Activated B cell treated with CpG ODN at 0.5 μM for 24 hours (primary cell): ENCODE measurements around the gene ZNF282. TPM values are rescaled to one million over a fixed set of nuclear protein-coding genes. Genes with fewer than 3 reads are reported as not detected.

Experiments
- ATAC-seq: fragments of 200-7000 bp; cut with Tn5 transposase; one replicate; pipeline ENCODE4 v1.10.0; 2021; ENCODE audit warnings: low read depth, mild to moderate bottlenecking, moderate library complexity
- CTCF ChIA-PET: fragments of 350-600 bp; sonication (Branson Sonifier 250); formaldehyde crosslinking; loops from one replicate; lab custom pipeline; 2021; ENCODE audit warnings: antibody characterized with exemption; lab: Charles Lee
- POLR2A ChIA-PET: fragments of 350-600 bp; sonication (Branson Sonifier 250); formaldehyde crosslinking; loops from one replicate; lab custom pipeline; 2021; ENCODE audit warnings: antibody characterized with exemption; lab: Charles Lee
- DNase-seq: peaks from one replicate; pipeline ENCODE4 v3.0.0; 2022
- H3K27ac Mint-ChIP-seq: one replicate; pipeline ENCODE4 v1.8.0; 2020; ENCODE audit warnings: mixed read lengths
- H3K27me3 Mint-ChIP-seq: one replicate; pipeline ENCODE4 v1.8.0; 2021; ENCODE audit warnings: mixed read lengths
- H3K36me3 Mint-ChIP-seq: one replicate; pipeline ENCODE4 v1.8.0; 2021; ENCODE audit warnings: low read depth, mixed read lengths
- H3K4me1 Mint-ChIP-seq: one replicate; pipeline ENCODE4 v1.8.0; 2021; ENCODE audit warnings: mixed read lengths
- H3K4me3 Mint-ChIP-seq: one replicate; pipeline ENCODE4 v1.8.0; 2020; ENCODE audit warnings: mild to moderate bottlenecking, mixed read lengths
- H3K9me3 Mint-ChIP-seq: one replicate; pipeline ENCODE4 v1.8.0; 2020; ENCODE audit warnings: mixed read lengths
- intact Hi-C: fragments of 100-400 bp; cut with micrococcal nuclease; formaldehyde crosslinking; loops from one replicate; pipeline ENCODE4 v1.15.1; 2024
- total RNA-seq: library from RNA; stranded (reverse); gene quantifications from 2 replicates; pipeline ENCODE4 v1.2.3, GENCODE V29; 2022
- TF ChIP-seq, protein P1 (sequence below): fragments of 200-600 bp; IDR thresholded peaks from one replicate; pipeline ENCODE4 v1.8.0; 2022; ENCODE audit warnings: antibody characterized with exemption, mild to moderate bottlenecking

Gene ZNF282
- total RNA-seq, 1 donor from 2014 or later, result 21.7 TPM

DNA sequence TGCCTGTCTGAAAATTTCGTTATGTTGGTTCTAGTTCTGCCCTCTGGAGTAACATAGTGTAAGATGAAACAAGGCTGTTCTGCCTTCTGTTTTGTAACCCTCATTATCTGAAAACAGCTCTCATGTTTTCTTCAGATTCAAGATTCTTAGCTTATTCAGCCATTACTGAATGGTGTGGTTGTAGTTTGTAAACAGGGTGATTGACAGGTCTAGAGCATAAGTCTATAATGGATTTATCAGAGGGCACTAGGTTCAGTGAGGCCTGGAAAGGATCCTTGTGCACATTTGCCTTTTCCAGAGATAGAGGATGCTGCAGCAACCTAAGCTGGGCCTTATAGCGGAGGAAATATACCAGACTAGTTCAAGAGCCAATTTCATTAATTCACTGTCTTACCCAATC is 42.0 kb upstream of the ZNF282 start:
- ATAC-seq (no peak), DNase-seq (no peak)
- H3K36me3 Mint-ChIP-seq, result peaks cover 36% of the 10 kb centered on the region
- H3K4me1 Mint-ChIP-seq, result peaks cover 17% of the 10 kb centered on the region
- H3K27me3 Mint-ChIP-seq, result no peaks in the 10 kb centered on the region
- no peaks in the 10 kb centered on the region for H3K9me3 Mint-ChIP-seq
- H3K4me3 Mint-ChIP-seq, result no peak overlapping the region
- no peak overlapping the region for H3K27ac Mint-ChIP-seq
- TF ChIP-seq, protein P1, sequence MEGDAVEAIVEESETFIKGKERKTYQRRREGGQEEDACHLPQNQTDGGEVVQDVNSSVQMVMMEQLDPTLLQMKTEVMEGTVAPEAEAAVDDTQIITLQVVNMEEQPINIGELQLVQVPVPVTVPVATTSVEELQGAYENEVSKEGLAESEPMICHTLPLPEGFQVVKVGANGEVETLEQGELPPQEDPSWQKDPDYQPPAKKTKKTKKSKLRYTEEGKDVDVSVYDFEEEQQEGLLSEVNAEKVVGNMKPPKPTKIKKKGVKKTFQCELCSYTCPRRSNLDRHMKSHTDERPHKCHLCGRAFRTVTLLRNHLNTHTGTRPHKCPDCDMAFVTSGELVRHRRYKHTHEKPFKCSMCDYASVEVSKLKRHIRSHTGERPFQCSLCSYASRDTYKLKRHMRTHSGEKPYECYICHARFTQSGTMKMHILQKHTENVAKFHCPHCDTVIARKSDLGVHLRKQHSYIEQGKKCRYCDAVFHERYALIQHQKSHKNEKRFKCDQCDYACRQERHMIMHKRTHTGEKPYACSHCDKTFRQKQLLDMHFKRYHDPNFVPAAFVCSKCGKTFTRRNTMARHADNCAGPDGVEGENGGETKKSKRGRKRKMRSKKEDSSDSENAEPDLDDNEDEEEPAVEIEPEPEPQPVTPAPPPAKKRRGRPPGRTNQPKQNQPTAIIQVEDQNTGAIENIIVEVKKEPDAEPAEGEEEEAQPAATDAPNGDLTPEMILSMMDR, result no peak
- ChIA-PET POLR2A (no interaction called here), CTCF (no interaction called here)
- intact Hi-C loops, result no loop called here

DNA sequence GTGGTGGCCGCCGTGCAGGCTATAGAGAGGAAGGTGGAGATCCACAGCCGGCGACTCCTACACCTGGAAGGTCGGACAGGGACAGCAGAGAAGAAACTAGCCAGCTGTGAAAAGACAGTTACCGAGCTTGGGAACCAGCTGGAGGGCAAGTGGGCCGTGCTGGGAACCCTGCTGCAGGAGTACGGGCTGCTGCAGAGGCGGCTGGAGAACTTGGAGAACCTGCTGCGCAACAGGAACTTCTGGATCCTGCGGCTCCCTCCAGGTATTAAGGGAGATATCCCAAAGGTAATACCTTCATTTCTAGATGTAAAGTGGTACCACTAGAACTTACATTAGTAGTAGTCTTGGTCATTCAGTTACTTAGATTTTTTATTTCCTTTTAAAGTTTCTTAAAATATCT is 41.3 kb upstream of the ZNF282 start:
- intact Hi-C loops, result no loop called here
- Mint-ChIP-seq H3K4me3 (no peak overlapping the region), H3K27ac (no peak overlapping the region), H3K27me3 (no peaks in the 10 kb centered on the region), H3K4me1 (peaks cover 11% of the 10 kb centered on the region), H3K9me3 (no peaks in the 10 kb centered on the region), H3K36me3 (peaks cover 36% of the 10 kb centered on the region)
- ChIA-PET POLR2A (no interaction called here), CTCF (no interaction called here)
- TF ChIP-seq, protein P1, result no peak
- no peak for ATAC-seq
- DNase-seq, result no peak

DNA sequence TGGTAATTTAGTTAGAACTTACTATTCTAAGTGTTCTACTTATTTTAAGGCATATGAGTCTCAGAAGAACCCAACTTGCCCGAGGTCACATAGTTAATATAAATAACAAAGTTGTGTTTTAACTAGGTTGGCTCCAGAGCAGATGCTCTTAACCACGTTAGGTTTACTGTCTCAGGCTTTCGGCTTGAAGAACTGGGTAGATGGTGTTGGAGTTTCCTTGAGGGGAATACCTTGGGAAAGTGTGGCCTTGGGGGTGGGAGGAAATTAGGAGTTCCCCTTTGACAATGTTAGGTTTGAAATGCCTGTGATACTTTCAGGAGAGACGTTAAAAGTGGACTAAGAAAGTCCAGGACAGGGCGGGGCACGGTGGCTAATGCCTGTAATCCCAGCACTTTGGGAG is 38.4 kb upstream of the ZNF282 start:
- CTCF ChIA-PET, result interaction anchor here (0.6 kb wide), 1 partner anchor 226 kb away, joined by 3 read pairs; no protein-coding TSS in a partner anchor
- Mint-ChIP-seq H3K36me3 (peaks cover 50% of the 10 kb centered on the region), H3K9me3 (no peaks in the 10 kb centered on the region), H3K27ac (no peak overlapping the region), H3K4me3 (no peak overlapping the region), H3K4me1 (peaks cover 4% of the 10 kb centered on the region), H3K27me3 (no peaks in the 10 kb centered on the region)
- POLR2A ChIA-PET, result interaction anchor here (0.7 kb wide), 1 partner anchor 128 kb away, joined by 3 read pairs; no protein-coding TSS in a partner anchor
- no peak for ATAC-seq
- intact Hi-C loops, result no loop called here
- DNase-seq, result no peak
- TF ChIP-seq, protein P1, result no peak

GRCh38 chr7:149161241-149161848 is 34.0 kb upstream of the ZNF282 start:
- peaks cover 52% of the 10 kb centered on the region for H3K36me3 Mint-ChIP-seq
- ChIA-PET CTCF (no interaction called here), POLR2A (no interaction called here)
- no peak overlapping the region for H3K27ac Mint-ChIP-seq
- no peaks in the 10 kb centered on the region for H3K27me3 Mint-ChIP-seq
- TF ChIP-seq, protein P1, result no peak
- DNase-seq (no peak), ATAC-seq (no peak)
- H3K4me3 Mint-ChIP-seq, result no peak overlapping the region
- no peaks in the 10 kb centered on the region for H3K9me3 Mint-ChIP-seq
- H3K4me1 Mint-ChIP-seq, result peaks cover 4% of the 10 kb centered on the region
- intact Hi-C loops, result no loop called here

DNA sequence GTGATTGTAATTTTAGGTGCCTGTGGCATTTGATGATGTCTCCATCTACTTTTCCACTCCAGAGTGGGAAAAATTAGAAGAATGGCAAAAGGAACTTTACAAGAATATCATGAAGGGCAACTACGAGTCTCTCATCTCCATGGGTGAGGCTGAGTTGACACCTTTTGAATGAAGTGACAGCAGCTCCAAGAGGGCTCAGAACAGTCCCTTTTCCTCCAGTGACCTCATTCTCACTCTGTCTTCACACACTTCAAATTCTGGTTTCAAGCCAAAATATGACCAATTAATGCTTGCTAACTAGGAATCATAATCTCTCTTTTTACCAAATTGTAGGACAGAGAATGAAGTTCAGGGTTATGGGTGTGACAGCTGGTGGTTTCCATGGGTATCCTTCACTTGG is 29.2 kb upstream of the ZNF282 start:
- Mint-ChIP-seq H3K27me3 (no peaks in the 10 kb centered on the region), H3K36me3 (peaks cover 64% of the 10 kb centered on the region), H3K9me3 (no peaks in the 10 kb centered on the region), H3K27ac (no peak overlapping the region), H3K4me3 (no peak overlapping the region), H3K4me1 (no peaks in the 10 kb centered on the region)
- TF ChIP-seq, protein P1, result no peak
- ChIA-PET POLR2A (no interaction called here), CTCF (no interaction called here)
- DNase-seq (no peak), ATAC-seq (no peak)
- intact Hi-C loops, result no loop called here
